ENCODE data around the gene RGL1. TPM values are rescaled to one million over a fixed set of nuclear protein-coding genes. Genes with fewer than 3 reads are reported as not detected.

RGL1 gene
- total RNA-seq, result 24.3 and 48.9 TPM in 2 replicates

GRCh38 chr1:183804916-183805841 is at the start of gene RGL1:
TSS of gene RGL1 (plus strand) at chr1:183805120. CDS start at chr1:183805298, 178 bp downstream.

Other genes starting within 250 kb of the RGL1 start
- not detected in 2 replicates for gene NCF2, start 214.7 kb upstream of the RGL1 start, total RNA-seq
- gene ARPC5, start 169.3 kb upstream of the RGL1 start, total RNA-seq, result 248 and 298 TPM in 2 replicates
- gene APOBEC4, start 151.8 kb upstream of the RGL1 start, total RNA-seq, result not detected in 2 replicates
- under 0.01 TPM in 2 replicates for gene COLGALT2, start 232.6 kb downstream of the RGL1 start, total RNA-seq
- 46.5 and 48.9 TPM in 2 replicates for gene TSEN15, start 246.6 kb downstream of the RGL1 start, total RNA-seq

Data from thoracic aorta endothelial cell (primary cell).